Heart left ventricle (tissue), 16 donors: ENCODE data around the gene FLG. TPM values are rescaled to one million over a fixed set of nuclear protein-coding genes. Genes with fewer than 3 reads are reported as not detected.

Experiments
- ATAC-seq, 4 donors: fragments of 200-7000 bp; cut with Tn5 transposase; one replicate each; pipeline ENCODE4 v1.9.1; 2020 to 2022; ENCODE audit warnings: moderate library complexity in 4 of 4, mild to moderate bottlenecking in 3 of 4, moderate number of reproducible peaks in 1 of 4
- DNase-seq, 5 donors: peaks; one replicate each; pipeline ENCODE4 v3.0.0-alpha.2; 2020
- H3K27ac ChIP-seq, 12 donors: fragments of 200-600 bp; sonication (generic) in 4 of 12; one replicate each; pipeline versions ENCODE4 v1.5.0 to v1.8.0; 2016 to 2022; ENCODE audit warnings: mild to moderate bottlenecking in 2 of 12
- H3K27me3 ChIP-seq, 9 donors: fragments of 200-600 bp; sonication (generic) in 2 of 9; one replicate each; pipeline versions ENCODE4 v1.5.1 to v1.8.0; 2016 to 2022; ENCODE audit warnings: mild to moderate bottlenecking in 3 of 9
- H3K36me3 ChIP-seq, 9 donors: fragments of 200-600 bp; sonication (generic) in 2 of 9; one replicate each; pipeline versions ENCODE4 v1.5.0 to v1.8.0; 2018 to 2022; ENCODE audit warnings: mild to moderate bottlenecking in 2 of 9
- H3K4me1 ChIP-seq, 12 donors: fragments of 200-600 bp; sonication (generic) in 4 of 12; one replicate each; pipeline versions ENCODE4 v1.5.0 to v1.8.0; 2016 to 2022; ENCODE audit warnings: mild to moderate bottlenecking in 3 of 12
- H3K4me3 ChIP-seq, 12 donors: fragments of 200-600 bp; sonication (generic) in 4 of 12; one replicate each; pipeline versions ENCODE4 v1.5.0 to v1.8.0; 2017 to 2022; ENCODE audit warnings: mild to moderate bottlenecking in 9 of 12, moderate library complexity in 4 of 12
- H3K9me3 ChIP-seq, 12 donors: fragments of 200-600 bp; sonication (generic) in 4 of 12; one replicate each; pipeline versions ENCODE4 v1.5.0 to v1.8.0; 2016 to 2022; ENCODE audit warnings: mild to moderate bottlenecking in 1 of 12
- CTCF ChIP-seq, 12 donors: fragments of 200-600 bp; sonication (generic) in 4 of 12; IDR thresholded peaks; one replicate each; pipeline versions ENCODE4 v1.5.0 to v1.8.0; 2018 to 2022; ENCODE audit warnings: antibody characterized with exemption in 12 of 12, mild to moderate bottlenecking in 5 of 12
- POLR2A ChIP-seq, 2 donors: fragments of 450-650 bp; IDR thresholded peaks; one replicate each; pipeline ENCODE4 v1.6.1; 2017; ENCODE audit warnings: antibody characterized with exemption in 2 of 2, mild to moderate bottlenecking in 2 of 2, moderate library complexity in 2 of 2
- WGBS, 4 donors: extraction: QIAGEN DNeasy Blood & Tissue Kit in 2 of 4; methylation state at CpG; one replicate each; pipeline versions ENCODE4 v1.1.5 to v1.1.7; 2013 to 2018; 5-methylcytosine and 5-hydroxymethylcytosine counted together
- intact Hi-C, 10 donors: fragments of 100-400 bp; cut with DNase I; formaldehyde crosslinking; loops; one replicate each; pipeline versions ENCODE4 v1.11.1 to v1.14.2; 2022
- long read RNA-seq, 3 donors: library from polyadenylated mRNA; unstranded; transcript quantifications; one replicate each; pipeline ENCODE4 v2.0.0, GENCODE V29; 2020 to 2021
- polyA plus RNA-seq, 2 donors: library from polyadenylated mRNA; stranded (reverse); fragments of 200-250 nt; gene quantifications; one replicate each; pipeline ENCODE4 v1.2.3, GENCODE V29; 2013
- total RNA-seq, 9 donors: library from RNA; depleted of rRNA in 2 of 9; stranded (reverse); fragments of >200 nt in 2 of 9; fragmentation: NEBNext Ultra II Directional in 3 of 9; extraction: Animal tissue kit (Norgen Biotek cat#: 25700) in 3 of 9; gene quantifications; one replicate each; pipeline versions ENCODE4 v1.1.0 to v1.2.4, GENCODE V29; 2016 to 2023
- donor health status: ischemic (EF 13 %, LVEDD 7.1; RV severe dilation, severe dysfunction).
- donor health status: healthy with polysubstance abuse.
- donor health status: DM: no; HTN: yes; CAD: no.
- donor health status: DM: no; HTN: no; CAD: no.
- donor health status: ischemic (EF 25% LVEDD 6.9; RV normal size, moderate dysfunction).
- donor health status: ischemic (EF 25% LVEDD 5.7; RV mildly dilated, moderate dysfunction).
- donor health status: healthy.
- donor health status: DM: yes; HTN: yes; CAD: no.
- donor health status: ischemic (EF 35%, LVEDD 5.7; RV mildly dilated, moderate dysfunction).
- donor health status: nonischemic (EF 11% LVEDD 7.7; RV severe dilation, severe dysfunction).
- donor health status: DM: yes; HTN: yes; CAD: no.
- donor health status: PGD.
- donor health status: ischemic (EF 29% LVEDD 5.4; RV normal size, mild dysfunction).
- donor health status: nonischemic (EF 23%, LVEDD 6.1; RV moderate dilation, normal function).

The FLG gene
- total RNA-seq (under 1 TPM in 1 of 9 donors, not detected in 8; 0.04 TPM), polyA plus RNA-seq (under 1 TPM; under 0.01 to 0.01 TPM)
- long read RNA-seq, donor 1, result 0 reads
- long read RNA-seq, donor 2, result 0 reads
- long read RNA-seq, donor 3, result 0 reads

GRCh38 chr1:152325111-152325510 is at the start of gene FLG:
FLG (minus strand) TSS chr1:152325239; CDS start chr1:152315456, 9,783 bp downstream.
- intact Hi-C loops, result no loop called here
- H3K27me3 ChIP-seq, result no peaks in the 10 kb centered on the region
- H3K9me3 ChIP-seq, result no peaks in the 10 kb centered on the region
- 65 to 87% (median 76%) methylated on average over 1 of the region's 1 CpG for WGBS, 4 donors
- H3K27ac ChIP-seq, result no peak within 1 kb of the TSS
- no peaks in the 10 kb centered on the region for H3K36me3 ChIP-seq
- DNase-seq, result no peak
- no peak for TF ChIP-seq POLR2A (IDR thresholded peaks at IDR 0.05)
- TF ChIP-seq CTCF (IDR thresholded peaks at IDR 0.05), result no peak
- H3K4me1 ChIP-seq, result no peaks in the 10 kb centered on the region
- no peak within 1 kb of the TSS for H3K4me3 ChIP-seq
- no peak for ATAC-seq

- WGBS, 4 donors, result 32 to 46% (median 42%) methylated on average over 3 of the region's 3 CpGs
- ATAC-seq (peak; percentile 68 to 99 (median 88)), DNase-seq (peak in 3 of 5 donors; percentile 22 to 52 (median 41))
- no peaks in the 10 kb centered on the region for H3K36me3 ChIP-seq
- H3K4me1 ChIP-seq, result peaks cover 0 to 6% (median 0%) of the 10 kb centered on the region in 12 donors
- H3K27me3 ChIP-seq, result no peaks in the 10 kb centered on the region
- no peak for TF ChIP-seq POLR2A (IDR thresholded peaks at IDR 0.05)
- TF ChIP-seq CTCF (IDR thresholded peaks at IDR 0.05), result no peak
- H3K4me3 ChIP-seq, result no peak overlapping the region
- H3K27ac ChIP-seq, result no peak overlapping the region
- peaks cover 0 to 9% (median 6%) of the 10 kb centered on the region in 12 donors for H3K9me3 ChIP-seq
- intact Hi-C loops, result no loop called here
These were observed 49.4 kb upstream of the FLG start for GRCh38 chr1:152374451-152374850.

GRCh38 chr1:152372672-152373071 is 47.6 kb upstream of the FLG start:
- Histone ChIP-seq H3K36me3 (no peaks in the 10 kb centered on the region), H3K4me1 (peaks cover 0 to 6% (median 0%) of the 10 kb centered on the region in 12 donors), H3K27me3 (no peaks in the 10 kb centered on the region), H3K9me3 (peaks cover 0 to 22% (median 12%) of the 10 kb centered on the region in 12 donors), H3K4me3 (no peak overlapping the region), H3K27ac (no peak overlapping the region)
- 66 to 87% (median 70%) methylated on average over 1 of the region's 1 CpG for WGBS, 4 donors
- DNase-seq (no peak), ATAC-seq (no peak)
- no peak for TF ChIP-seq POLR2A (IDR thresholded peaks at IDR 0.05)
- TF ChIP-seq CTCF (IDR thresholded peaks at IDR 0.05), result no peak
- intact Hi-C loops, result no loop called here

GRCh38 chr1:152367436-152367835 is 42.4 kb upstream of the FLG start:
- H3K4me3 ChIP-seq, result no peak overlapping the region
- no peak for ATAC-seq
- H3K9me3 ChIP-seq, result peaks cover 0 to 22% (median 12%) of the 10 kb centered on the region in 12 donors
- H3K4me1 ChIP-seq, result no peaks in the 10 kb centered on the region
- no peak overlapping the region for H3K27ac ChIP-seq
- no peaks in the 10 kb centered on the region for H3K36me3 ChIP-seq
- 21 to 52% (median 32%) methylated on average over 1 of the region's 1 CpG for WGBS, 4 donors
- DNase-seq, result no peak
- no peak for TF ChIP-seq POLR2A (IDR thresholded peaks at IDR 0.05)
- TF ChIP-seq CTCF (IDR thresholded peaks at IDR 0.05), result no peak
- no peaks in the 10 kb centered on the region for H3K27me3 ChIP-seq
- intact Hi-C loops, result loop anchor here in 1 of 10 donors (10.0 kb wide), 1 partner anchor 47 kb away; the partner anchor contains the start of gene CRNN
